GM18861 (cell line): Measurements from ENCODE around the gene HOXC5.

Experiments
- ATAC-seq: cut with Tn5 transposase; IDR thresholded peaks from one replicate; pipeline ENCODE4 v1.9.1; 2021; ENCODE audit not compliant: unreplicated experiment

The HOXC5 gene

GRCh38 chr12:54032627-54033100, at the start of gene HOXC5:
HOXC5 (plus strand) TSS chr12:54033050; CDS start chr12:54033123, 73 bp downstream.
- no peak for ATAC-seq

- ATAC-seq, result no peak
Observed at GRCh38 chr12:53983568-53983949, 49.3 kb upstream of the HOXC5 start.

- no peak for ATAC-seq
Observed at GRCh38 chr12:53983950-53984572, 48.8 kb upstream of the HOXC5 start.

GRCh38 chr12:53984901-53985691, 47.8 kb upstream of the HOXC5 start, which contains the start of gene HOXC10:
HOXC10 (plus strand) TSS chr12:53985146; CDS start chr12:53985260, 114 bp downstream.
- ATAC-seq, result no peak

- no peak for ATAC-seq
Observed at GRCh38 chr12:53985692-53985993, 47.2 kb upstream of the HOXC5 start.

GRCh38 chr12:53985994-53986685, 46.7 kb upstream of the HOXC5 start:
- no peak for ATAC-seq

GRCh38 chr12:53986686-53987483, 46.0 kb upstream of the HOXC5 start:
- no peak for ATAC-seq

- ATAC-seq, result no peak
Observed at GRCh38 chr12:53987787-53988230, 45.0 kb upstream of the HOXC5 start.

- ATAC-seq, result no peak
Observed at GRCh38 chr12:53988541-53989226, 44.2 kb upstream of the HOXC5 start.

- ATAC-seq, result no peak
Observed at GRCh38 chr12:53989227-53990113, 43.4 kb upstream of the HOXC5 start.

- no peak for ATAC-seq
Observed at GRCh38 chr12:53990311-53991076, 42.4 kb upstream of the HOXC5 start.

GRCh38 chr12:53991077-53991460, 41.8 kb upstream of the HOXC5 start:
- ATAC-seq, result no peak

GRCh38 chr12:53992377-53992889, 40.4 kb upstream of the HOXC5 start:
- ATAC-seq, result no peak

- ATAC-seq, result no peak
Observed at GRCh38 chr12:53993162-53994008, 39.5 kb upstream of the HOXC5 start.

- ATAC-seq, result no peak
Observed at GRCh38 chr12:53994009-53994263, 38.9 kb upstream of the HOXC5 start.

- ATAC-seq, result no peak
Observed at GRCh38 chr12:53994264-53995001, 38.4 kb upstream of the HOXC5 start.

- ATAC-seq, result no peak
Observed at GRCh38 chr12:53995002-53995377, 37.9 kb upstream of the HOXC5 start.
